Activated naive CD8-positive, alpha-beta T cell (primary cell): Measurements from ENCODE around the gene NPAS2.
A peak's percentile ranks its signal among the peaks of the same experiment; 100 is the strongest.

Experiments used
- H3K27ac Mint-ChIP-seq: one replicate; pipeline ENCODE4 v1.8.0; 2021; ENCODE audit warnings: mixed read lengths
- H3K27me3 Mint-ChIP-seq: one replicate; pipeline ENCODE4 v1.8.0; 2021; ENCODE audit warnings: mixed read lengths
- H3K36me3 Mint-ChIP-seq: one replicate; pipeline ENCODE4 v1.8.0; 2021; ENCODE audit warnings: mixed read lengths
- H3K4me1 Mint-ChIP-seq: one replicate; pipeline ENCODE4 v1.8.0; 2021; ENCODE audit warnings: low read depth, mixed read lengths
- H3K4me3 Mint-ChIP-seq: one replicate; pipeline ENCODE4 v1.8.0; 2021; ENCODE audit warnings: mild to moderate bottlenecking, mixed read lengths
- H3K9me3 Mint-ChIP-seq: one replicate; pipeline ENCODE4 v1.8.0; 2021; ENCODE audit warnings: low read depth, mixed read lengths

Gene NPAS2

DNA sequence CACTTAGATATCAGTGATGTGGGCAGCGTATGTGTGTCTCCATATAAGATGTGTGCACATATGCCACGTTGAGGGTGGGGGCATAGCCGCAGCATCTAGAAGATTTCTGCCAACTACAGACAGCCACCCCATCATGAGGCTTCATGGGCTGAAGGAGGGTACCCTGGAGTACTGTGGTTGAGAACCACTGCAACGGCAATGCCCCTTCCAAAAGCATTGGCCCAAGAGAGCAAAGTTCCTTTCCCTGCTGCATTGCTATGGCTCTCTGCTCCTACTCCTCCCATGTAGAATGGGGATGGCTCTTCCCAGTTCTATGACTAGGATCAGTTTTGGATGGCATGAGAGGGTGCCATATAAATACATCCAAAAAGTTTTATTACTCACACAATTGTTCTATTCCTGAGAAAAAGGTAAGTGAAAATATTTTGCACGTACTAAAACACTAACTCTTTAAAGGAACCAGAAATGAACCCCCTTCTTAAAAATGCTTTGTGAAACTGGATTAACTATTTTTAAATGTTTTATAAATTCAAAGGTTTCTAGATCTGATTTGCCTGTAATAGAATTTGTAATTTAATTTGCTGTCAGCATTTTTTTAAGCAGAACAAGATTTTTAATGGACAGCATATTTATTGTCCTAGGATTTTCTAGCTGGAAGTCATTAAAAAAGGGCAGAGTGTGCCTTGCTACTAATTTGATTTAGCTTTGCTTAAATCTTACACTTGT lies 177.7 kb downstream of the NPAS2 start:
- Mint-ChIP-seq H3K4me3 (no peak overlapping the region), H3K36me3 (peaks cover 2% of the 10 kb centered on the region), H3K27me3 (no peaks in the 10 kb centered on the region), H3K9me3 (no peaks in the 10 kb centered on the region), H3K4me1 (peaks cover 10% of the 10 kb centered on the region), H3K27ac (no peak overlapping the region)

DNA sequence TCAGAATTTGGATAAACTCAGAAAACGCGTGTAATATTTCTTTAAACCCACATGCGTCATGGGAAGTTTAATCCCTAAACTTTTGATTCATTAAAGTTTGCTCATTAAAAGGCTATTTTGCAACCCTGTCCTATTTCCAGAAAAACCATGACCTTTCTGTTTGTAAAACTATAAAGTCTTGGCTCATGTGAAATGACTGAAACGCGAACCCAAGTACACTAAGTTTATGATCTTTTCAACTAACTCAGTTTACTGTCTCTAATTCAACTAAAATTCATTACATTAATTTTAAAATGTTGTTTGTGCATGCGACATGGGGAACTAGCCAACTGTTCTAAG lies 178.3 kb downstream of the NPAS2 start:
- Mint-ChIP-seq H3K36me3 (peaks cover 7% of the 10 kb centered on the region), H3K4me3 (no peak overlapping the region), H3K27me3 (no peaks in the 10 kb centered on the region), H3K9me3 (no peaks in the 10 kb centered on the region), H3K27ac (no peak overlapping the region), H3K4me1 (peaks cover 10% of the 10 kb centered on the region)

DNA sequence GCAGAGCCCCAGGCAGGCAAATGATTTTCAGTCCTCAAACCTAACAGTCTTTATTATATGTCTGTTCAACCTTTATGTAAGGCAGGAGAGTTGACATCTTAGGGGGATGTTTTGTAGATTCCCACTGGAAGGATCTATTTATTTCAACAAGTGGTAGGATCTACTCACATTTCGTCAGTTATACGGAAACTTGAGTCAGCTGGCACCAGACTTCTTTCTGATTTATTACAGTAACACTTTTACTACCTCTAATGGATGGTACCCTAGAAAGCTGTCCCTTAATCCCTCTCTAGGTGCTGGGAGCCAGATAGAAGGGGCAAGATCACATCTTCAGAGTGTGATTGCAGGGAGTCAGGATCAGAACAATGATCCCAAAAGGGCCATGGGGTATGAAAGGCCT lies 180.1 kb downstream of the NPAS2 start:
- no peak overlapping the region for H3K4me3 Mint-ChIP-seq
- H3K9me3 Mint-ChIP-seq, result no peaks in the 10 kb centered on the region
- no peak overlapping the region for H3K27ac Mint-ChIP-seq
- no peaks in the 10 kb centered on the region for H3K27me3 Mint-ChIP-seq
- H3K4me1 Mint-ChIP-seq, result peaks cover 27% of the 10 kb centered on the region
- peaks cover 25% of the 10 kb centered on the region for H3K36me3 Mint-ChIP-seq

DNA sequence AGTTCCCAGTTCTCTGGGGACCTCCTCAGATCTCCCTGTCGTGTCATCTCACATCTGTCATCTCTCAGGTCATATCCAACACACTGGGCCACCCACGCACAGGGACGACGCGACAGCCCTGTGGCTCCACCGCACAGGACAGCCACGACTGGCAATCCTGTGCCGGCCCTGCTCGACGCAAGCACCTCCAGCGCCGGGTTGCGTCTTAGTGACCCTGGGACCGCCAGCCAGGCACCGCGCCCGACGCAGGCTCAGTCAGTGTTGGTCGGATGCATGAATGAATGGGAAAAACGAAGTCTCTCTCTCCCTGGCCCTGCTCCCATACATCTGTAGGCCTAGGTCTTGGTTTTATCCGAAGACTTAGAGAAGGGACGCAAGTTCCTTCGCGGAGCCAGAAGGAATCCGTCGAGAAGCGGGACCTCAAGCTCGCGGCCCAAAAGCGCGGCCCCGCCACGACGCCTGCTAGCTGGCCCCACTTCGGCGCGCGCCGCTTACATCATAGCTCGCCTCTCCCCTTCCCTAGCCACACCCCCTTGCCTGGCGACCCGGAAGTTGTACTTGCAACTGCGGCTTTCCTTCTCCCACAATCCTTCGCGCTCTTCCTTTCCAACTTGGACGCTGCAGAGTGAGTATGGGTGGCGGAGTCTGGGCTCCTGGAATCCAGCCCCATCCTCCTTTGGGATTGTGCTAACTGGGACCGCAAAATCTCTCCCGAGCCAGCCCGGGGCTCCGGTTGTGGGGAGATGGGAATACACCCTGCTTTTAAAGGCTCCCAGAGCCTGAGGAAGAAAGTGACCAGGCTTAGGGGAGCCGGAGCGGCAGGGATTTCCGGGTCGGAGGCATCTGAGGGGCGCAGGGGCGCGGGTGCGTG lies 182.0 kb downstream of the NPAS2 start, which contains the start of gene RPL31:
Gene RPL31 (plus strand): TSS at position 599 of the 871 bp plus-strand sequence. CDS start 413 bp downstream, outside the sequence.
- H3K4me3 Mint-ChIP-seq, result peak within 1 kb of the TSS; percentile 99
- peaks cover 44% of the 10 kb centered on the region for H3K4me1 Mint-ChIP-seq
- peaks cover 35% of the 10 kb centered on the region for H3K36me3 Mint-ChIP-seq

DNA sequence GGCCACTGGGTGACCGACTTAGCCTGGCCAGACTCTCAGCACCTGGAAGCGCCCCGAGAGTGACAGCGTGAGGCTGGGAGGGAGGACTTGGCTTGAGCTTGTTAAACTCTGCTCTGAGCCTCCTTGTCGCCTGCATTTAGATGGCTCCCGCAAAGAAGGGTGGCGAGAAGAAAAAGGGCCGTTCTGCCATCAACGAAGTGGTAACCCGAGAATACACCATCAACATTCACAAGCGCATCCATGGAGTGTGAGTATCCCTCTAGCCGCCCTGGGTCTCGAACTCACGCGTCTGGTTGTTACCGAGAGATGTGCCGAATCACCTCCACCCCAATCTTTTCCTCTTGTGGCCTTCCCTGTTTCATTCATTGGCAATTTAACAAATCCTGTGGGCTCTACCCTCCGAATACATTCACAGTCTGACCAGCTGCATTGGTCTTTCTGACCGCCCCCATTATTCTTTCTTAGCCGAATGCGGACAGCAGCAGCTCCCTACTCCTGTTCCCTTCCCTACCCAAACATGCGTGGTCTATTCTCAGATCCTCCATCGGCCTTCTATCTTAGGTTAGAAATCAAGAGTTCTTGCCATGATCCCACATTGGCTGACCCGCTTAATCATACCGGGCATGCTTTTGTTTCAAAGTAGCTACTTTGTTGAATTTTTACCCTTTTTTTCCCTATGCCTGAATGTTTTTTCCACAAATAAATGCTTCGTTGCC lies 182.8 kb downstream of the NPAS2 start:
- Mint-ChIP-seq H3K9me3 (no peaks in the 10 kb centered on the region), H3K4me3 (peak overlapping the region; percentile 99), H3K27me3 (no peaks in the 10 kb centered on the region), H3K4me1 (peaks cover 51% of the 10 kb centered on the region), H3K36me3 (peaks cover 35% of the 10 kb centered on the region), H3K27ac (peak overlapping the region; percentile 98)

More for the DNA sequence above, 182.0 kb downstream of the NPAS2 start, which contains the start of gene RPL31:
- Mint-ChIP-seq H3K27me3 (no peaks in the 10 kb centered on the region), H3K9me3 (no peaks in the 10 kb centered on the region), H3K27ac (peak within 1 kb of the TSS; percentile 98)

DNA sequence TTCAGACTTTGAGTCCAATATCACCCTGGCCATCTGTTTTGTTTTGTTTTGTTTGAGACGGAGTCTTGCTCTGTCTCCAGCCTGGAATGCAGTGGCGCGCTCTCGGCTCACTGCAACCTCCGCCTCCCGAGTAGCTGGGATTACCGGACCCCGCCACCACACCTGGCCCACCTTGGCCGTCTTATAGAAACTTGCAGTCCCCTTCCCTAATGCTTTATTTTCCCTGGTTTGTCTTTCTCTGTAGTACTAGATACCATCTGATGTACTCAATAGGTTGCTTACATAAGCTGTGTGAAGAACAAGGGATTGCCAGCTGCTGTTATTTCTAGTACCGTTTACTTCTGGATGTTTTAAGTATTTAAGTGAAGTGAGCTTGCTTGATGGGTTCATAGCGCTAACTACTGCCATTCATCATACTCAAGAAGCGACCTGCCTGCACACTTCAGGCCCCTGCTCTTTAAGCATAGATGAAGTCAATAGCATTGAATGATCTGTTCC lies 183.4 kb downstream of the NPAS2 start:
- peaks cover 51% of the 10 kb centered on the region for H3K4me1 Mint-ChIP-seq
- H3K36me3 Mint-ChIP-seq, result peaks cover 35% of the 10 kb centered on the region
- H3K4me3 Mint-ChIP-seq, result peak overlapping the region; percentile 99
- peak overlapping the region; percentile 98 for H3K27ac Mint-ChIP-seq
- no peaks in the 10 kb centered on the region for H3K27me3 Mint-ChIP-seq
- H3K9me3 Mint-ChIP-seq, result no peaks in the 10 kb centered on the region

DNA sequence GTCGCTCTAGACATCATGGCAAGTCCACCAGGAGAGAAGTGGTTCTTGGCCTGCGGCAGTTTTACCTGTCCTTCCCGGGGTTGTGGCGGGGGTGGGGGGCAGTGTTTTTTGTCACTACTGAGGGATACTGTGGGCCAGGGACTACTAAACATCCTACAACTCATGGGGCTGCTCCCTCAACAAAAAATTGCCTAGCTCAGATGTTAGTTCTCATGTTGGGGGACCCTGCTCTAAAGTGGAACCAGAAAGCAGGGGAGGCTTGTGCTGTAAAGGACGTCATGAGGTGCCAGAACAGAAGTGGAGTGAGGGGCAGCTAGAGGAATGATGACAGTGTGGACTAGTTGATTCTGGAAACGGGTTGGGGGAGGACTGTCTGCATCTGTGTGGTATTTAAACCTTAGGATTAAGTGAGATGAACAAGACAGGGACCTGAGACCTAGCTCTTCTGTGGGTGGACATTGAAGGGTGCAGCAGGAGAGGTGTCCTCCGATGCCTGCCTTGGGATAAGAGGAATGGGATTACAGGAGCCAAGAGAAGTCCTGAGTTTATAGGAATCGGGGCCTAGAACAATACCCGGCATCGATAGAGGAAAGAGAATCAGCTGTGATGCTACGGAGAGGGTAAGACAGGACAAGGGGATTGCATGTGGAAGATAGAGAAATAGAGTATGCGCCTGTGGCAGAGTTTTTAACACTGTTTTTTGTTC lies 184.8 kb downstream of the NPAS2 start:
- Mint-ChIP-seq H3K27ac (peak overlapping the region; percentile 98), H3K27me3 (no peaks in the 10 kb centered on the region), H3K36me3 (peaks cover 35% of the 10 kb centered on the region), H3K4me1 (peaks cover 54% of the 10 kb centered on the region), H3K9me3 (no peaks in the 10 kb centered on the region), H3K4me3 (peak overlapping the region; percentile 99)

DNA sequence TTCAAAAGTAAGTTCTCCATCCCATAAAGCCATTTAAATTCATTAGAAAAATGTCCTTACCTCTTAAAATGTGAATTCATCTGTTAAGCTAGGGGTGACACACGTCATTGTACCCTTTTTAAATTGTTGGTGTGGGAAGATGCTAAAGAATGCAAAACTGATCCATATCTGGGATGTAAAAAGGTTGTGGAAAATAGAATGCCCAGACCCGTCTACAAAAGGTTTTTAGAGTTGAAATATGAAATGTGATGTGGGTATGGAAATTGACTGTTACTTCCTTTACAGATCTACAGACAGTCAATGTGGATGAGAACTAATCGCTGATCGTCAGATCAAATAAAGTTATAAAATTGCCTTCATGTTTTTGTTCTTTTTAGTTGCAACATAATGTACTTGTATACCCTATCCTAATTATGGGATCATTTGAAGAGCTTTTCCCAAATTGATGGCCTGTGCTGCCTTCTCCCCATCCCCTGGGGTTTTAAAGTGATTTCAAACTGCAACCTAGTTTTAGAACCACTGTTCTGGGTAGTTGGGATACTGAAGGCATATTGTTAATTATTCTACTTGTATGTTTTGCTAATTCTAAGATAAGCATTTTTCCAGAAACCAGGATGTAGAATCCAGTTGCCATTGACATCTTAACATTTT lies 186.3 kb downstream of the NPAS2 start:
- peaks cover 53% of the 10 kb centered on the region for H3K4me1 Mint-ChIP-seq
- peaks cover 35% of the 10 kb centered on the region for H3K36me3 Mint-ChIP-seq

DNA sequence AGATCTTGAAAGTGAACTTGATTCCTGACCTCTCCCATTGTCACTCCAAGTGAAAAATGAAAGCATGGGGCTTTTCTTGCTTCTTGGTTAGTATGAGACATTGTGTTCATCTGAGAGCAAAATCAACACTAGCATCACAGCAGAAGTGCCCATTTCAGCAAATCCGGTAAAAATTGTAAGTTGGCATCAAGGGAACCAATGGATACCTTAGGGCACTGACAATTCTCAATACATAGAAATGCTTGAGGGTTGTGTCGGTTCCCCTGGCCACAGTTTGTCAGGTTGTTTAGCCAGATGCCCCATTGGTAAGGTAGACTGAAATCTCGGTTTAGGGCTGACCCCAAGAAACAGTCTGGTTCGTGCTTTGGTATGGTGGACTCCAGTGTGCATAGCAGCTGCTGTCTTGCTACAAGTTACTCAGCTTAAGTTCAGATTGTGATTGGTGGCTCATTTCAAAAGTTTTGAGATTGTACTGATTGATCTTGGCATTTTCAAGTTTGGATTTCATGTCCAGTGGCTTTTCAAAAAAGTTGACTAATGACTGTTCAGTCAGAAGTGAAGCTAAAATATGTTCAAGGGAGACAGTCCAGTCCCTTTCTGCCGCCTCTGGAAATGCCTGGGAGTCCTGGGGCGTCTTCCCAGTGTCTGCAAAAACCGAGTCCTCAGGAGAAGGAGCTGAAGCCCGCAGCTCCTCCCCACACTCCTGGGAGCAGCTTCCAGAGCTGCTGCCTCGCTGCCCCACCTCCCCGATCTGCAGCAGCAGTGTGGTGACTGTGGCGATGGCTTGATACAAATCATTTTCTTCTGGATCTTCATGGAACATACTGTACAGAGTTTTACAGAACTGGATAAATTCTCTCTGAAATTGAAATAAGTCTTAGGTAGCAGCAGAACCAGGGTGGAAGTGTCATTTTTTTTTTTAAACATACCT lies 187.7 kb downstream of the NPAS2 start:
- peak overlapping the region; percentile 24 for H3K27ac Mint-ChIP-seq
- H3K9me3 Mint-ChIP-seq, result no peaks in the 10 kb centered on the region
- H3K4me3 Mint-ChIP-seq, result peak overlapping the region; percentile 48
- peaks cover 33% of the 10 kb centered on the region for H3K36me3 Mint-ChIP-seq
- no peaks in the 10 kb centered on the region for H3K27me3 Mint-ChIP-seq
- H3K4me1 Mint-ChIP-seq, result peaks cover 55% of the 10 kb centered on the region

More for the DNA sequence above, 186.3 kb downstream of the NPAS2 start:
- Mint-ChIP-seq H3K27ac (peak overlapping the region; percentile 98), H3K27me3 (no peaks in the 10 kb centered on the region), H3K9me3 (no peaks in the 10 kb centered on the region), H3K4me3 (peak overlapping the region; percentile 99)

DNA sequence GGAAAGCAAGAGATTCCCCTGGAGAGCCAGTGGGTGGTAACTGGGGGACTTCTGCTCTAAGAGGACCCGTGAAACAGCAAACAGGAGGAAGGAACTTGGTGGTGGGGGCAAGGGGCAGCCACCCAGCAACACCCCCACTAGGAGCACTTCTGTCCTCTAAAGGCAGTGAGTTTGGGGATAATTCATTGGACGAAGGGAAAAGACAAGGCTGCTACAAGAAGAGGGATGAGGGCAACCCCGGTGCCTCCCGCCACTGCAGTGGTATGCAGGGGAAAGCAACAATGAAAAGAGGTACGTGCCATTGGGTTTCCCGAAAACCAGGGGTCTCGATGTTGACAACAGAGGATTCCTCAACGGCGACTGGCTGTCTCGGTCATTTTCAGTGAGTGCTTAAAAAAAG lies 191.2 kb downstream of the NPAS2 start:
- Mint-ChIP-seq H3K4me1 (peaks cover 27% of the 10 kb centered on the region), H3K9me3 (no peaks in the 10 kb centered on the region), H3K27me3 (no peaks in the 10 kb centered on the region), H3K27ac (peak overlapping the region; percentile 28), H3K36me3 (peaks cover 6% of the 10 kb centered on the region), H3K4me3 (no peak overlapping the region)

DNA sequence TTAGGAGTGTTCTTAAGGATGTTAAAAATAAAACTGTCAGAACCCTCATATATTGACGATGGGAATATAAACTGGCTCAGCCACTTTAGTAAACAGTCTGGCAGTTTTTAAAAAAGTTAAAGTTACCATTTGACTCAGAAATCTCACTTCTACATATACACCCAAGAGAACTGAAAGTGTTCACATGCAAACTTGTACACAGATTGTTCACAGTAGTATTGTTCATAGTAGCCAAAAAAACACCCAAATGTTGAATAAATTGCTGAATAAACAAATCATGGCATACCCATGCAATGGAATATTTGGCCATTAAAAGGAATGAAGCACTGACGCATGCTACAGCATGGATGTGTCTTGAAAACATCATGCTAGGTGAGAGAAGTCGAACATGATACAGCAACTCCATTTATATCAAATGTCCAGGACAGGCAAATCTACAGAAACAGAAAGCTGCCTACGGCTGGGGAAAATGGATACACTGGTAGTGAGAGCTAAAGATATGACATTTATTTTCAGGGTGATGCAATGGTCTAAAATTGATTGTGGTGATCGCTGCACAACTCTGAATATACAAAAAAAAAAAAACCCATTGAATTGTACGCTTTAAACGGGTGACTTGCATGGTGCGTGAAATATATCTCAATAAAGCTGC lies 192.2 kb downstream of the NPAS2 start:
- H3K27ac Mint-ChIP-seq, result peak overlapping the region; percentile 31
- H3K27me3 Mint-ChIP-seq, result no peaks in the 10 kb centered on the region
- no peaks in the 10 kb centered on the region for H3K9me3 Mint-ChIP-seq
- no peak overlapping the region for H3K4me3 Mint-ChIP-seq
- H3K36me3 Mint-ChIP-seq, result peaks cover 3% of the 10 kb centered on the region
- H3K4me1 Mint-ChIP-seq, result peaks cover 19% of the 10 kb centered on the region

DNA sequence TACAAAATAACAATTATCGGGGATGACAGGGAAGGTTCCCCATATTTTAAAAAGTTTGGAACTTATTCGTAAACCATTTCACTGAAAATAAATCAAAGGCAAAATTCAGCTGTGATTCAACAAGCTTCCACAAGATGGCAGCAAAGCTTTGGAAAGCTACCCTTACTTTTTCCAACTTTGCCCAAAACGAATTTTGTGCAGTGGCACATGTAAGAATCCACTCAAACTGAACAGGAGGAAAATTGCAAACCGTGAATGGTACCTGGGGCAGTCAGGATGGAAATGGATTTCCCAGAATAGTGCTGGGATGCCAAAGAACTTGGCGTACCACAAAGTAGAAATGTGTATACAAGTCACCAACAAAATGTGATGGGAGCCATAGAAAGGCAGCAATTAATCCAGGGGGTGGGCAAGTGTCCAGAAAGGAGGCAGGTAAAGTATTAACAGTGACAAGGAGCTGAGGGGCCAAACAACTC lies 192.8 kb downstream of the NPAS2 start:
- no peaks in the 10 kb centered on the region for H3K9me3 Mint-ChIP-seq
- H3K27ac Mint-ChIP-seq, result no peak overlapping the region
- peaks cover 14% of the 10 kb centered on the region for H3K4me1 Mint-ChIP-seq
- H3K36me3 Mint-ChIP-seq, result peaks cover 3% of the 10 kb centered on the region
- H3K4me3 Mint-ChIP-seq, result no peak overlapping the region
- H3K27me3 Mint-ChIP-seq, result no peaks in the 10 kb centered on the region
